Smooth muscle cell (in vitro differentiated cells): Measurements from ENCODE around the gene ABCG5. TPM values are rescaled to one million over a fixed set of nuclear protein-coding genes. Genes with fewer than 3 reads are reported as not detected.

Experiments used
- DNase-seq: peaks from one replicate; lab custom pipeline; 2025; ENCODE audit not compliant: unreplicated experiment; lab: John Stamatoyannopoulos, UW
- H2AFZ ChIP-seq: fragments of 200-600 bp; sonication (generic); 2 replicates; pipeline ENCODE4 v1.6.0; 2016; ENCODE audit warnings: antibody characterized with exemption, low read depth, mild to moderate bottlenecking
- H3F3A ChIP-seq: fragments of 200-600 bp; sonication (generic); 2 replicates; pipeline ENCODE4 v1.6.0; 2017; ENCODE audit warnings: antibody characterized with exemption, low read depth
- H3K27ac ChIP-seq: fragments of 200-600 bp; sonication (generic); 2 replicates; pipeline ENCODE4 v1.5.1; 2016; ENCODE audit warnings: low read depth, mild to moderate bottlenecking
- H3K27me3 ChIP-seq: fragments of 200-600 bp; sonication (generic); 2 replicates; pipeline ENCODE4 v1.6.1; 2016; ENCODE audit warnings: low read depth, mild to moderate bottlenecking
- H3K36me3 ChIP-seq: fragments of 200-600 bp; sonication (generic); 2 replicates; pipeline ENCODE4 v1.5.1; 2016; ENCODE audit warnings: low read depth
- H3K4me1 ChIP-seq: fragments of 200-600 bp; sonication (generic); 2 replicates; pipeline ENCODE4 v1.5.1; 2016; ENCODE audit warnings: low read depth
- H3K4me2 ChIP-seq: fragments of 200-600 bp; sonication (generic); 2 replicates; pipeline ENCODE4 v1.6.0; 2016; ENCODE audit warnings: mild to moderate bottlenecking
- H3K4me3 ChIP-seq: fragments of 200-600 bp; sonication (generic); 2 replicates; pipeline ENCODE4 v1.5.1; 2016; ENCODE audit warnings: mild to moderate bottlenecking
- H3K79me2 ChIP-seq: fragments of 200-600 bp; sonication (generic); 2 replicates; pipeline ENCODE4 v1.6.0; 2016; ENCODE audit warnings: low read depth, mild to moderate bottlenecking
- H3K9ac ChIP-seq: fragments of 200-600 bp; sonication (generic); 2 replicates; pipeline ENCODE4 v1.6.0; 2016; ENCODE audit warnings: low read depth
- H3K9me3 ChIP-seq: fragments of 200-600 bp; sonication (generic); replicated peaks from 2 replicates; pipeline ENCODE4 v1.5.1; 2016; ENCODE audit warnings: low read depth
- H4K20me1 ChIP-seq: fragments of 200-600 bp; sonication (generic); 2 replicates; pipeline ENCODE4 v1.6.0; 2016; ENCODE audit warnings: low read depth
- WGBS: methylation state at CpG from one replicate; pipeline ENCODE4 v1.1.7; 2016; ENCODE audit warnings: low lambda C conversion rate; 5-methylcytosine and 5-hydroxymethylcytosine counted together
- polyA plus RNA-seq: library from polyadenylated mRNA; unstranded; fragments of >200 nt; fragmentation: Nextera tagmentation; extraction: Ambion mirVana; gene quantifications from 2 replicates; pipeline ENCODE4 v1.2.1, GENCODE V29; 2016
- small RNA-seq: library from RNA; depleted of rRNA; stranded (forward); fragments of <200 nt; gene quantifications from one replicate; pipeline ENCODE3, GENCODE V24; 2014
- total RNA-seq: library from RNA; depleted of rRNA; stranded (reverse); fragments of >200 nt; gene quantifications from 2 replicates; pipeline ENCODE4 v1.2.3, GENCODE V29; 2014
- TF ChIP-seq, protein P1 (sequence below): fragments of 200-600 bp; sonication (generic); IDR thresholded peaks from 2 replicates; pipeline ENCODE4 v1.5.1; 2017; ENCODE audit warnings: borderline replicate concordance, mild to moderate bottlenecking, antibody characterized with exemption; ENCODE audit not compliant: insufficient read depth, poor library complexity, severe bottlenecking

Gene ABCG5
- total and polyA plus RNA-seq, 2 experiments from 2014 or later = not detected

DNA sequence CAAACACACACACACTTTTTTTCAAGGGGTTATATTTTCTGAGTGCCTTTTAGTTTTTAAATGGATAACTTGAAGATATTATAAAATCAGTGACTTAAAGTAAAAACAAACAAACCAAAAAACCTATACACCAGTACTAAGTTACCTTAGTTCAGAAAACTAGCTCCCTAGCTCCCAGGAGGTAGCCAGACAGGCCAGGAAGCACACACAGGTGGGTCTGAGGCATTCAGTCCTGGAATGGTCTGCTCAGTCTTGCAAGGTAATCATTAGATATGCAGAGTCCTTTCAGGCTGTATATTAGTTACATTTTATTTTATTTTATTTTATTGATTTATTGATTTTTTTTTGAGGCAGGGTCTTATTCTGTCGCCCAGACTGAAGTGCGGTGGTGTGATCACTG, 75.5 kb downstream of the ABCG5 start:
- no peak overlapping the region for H3K4me3 ChIP-seq
- TF ChIP-seq, protein P1, sequence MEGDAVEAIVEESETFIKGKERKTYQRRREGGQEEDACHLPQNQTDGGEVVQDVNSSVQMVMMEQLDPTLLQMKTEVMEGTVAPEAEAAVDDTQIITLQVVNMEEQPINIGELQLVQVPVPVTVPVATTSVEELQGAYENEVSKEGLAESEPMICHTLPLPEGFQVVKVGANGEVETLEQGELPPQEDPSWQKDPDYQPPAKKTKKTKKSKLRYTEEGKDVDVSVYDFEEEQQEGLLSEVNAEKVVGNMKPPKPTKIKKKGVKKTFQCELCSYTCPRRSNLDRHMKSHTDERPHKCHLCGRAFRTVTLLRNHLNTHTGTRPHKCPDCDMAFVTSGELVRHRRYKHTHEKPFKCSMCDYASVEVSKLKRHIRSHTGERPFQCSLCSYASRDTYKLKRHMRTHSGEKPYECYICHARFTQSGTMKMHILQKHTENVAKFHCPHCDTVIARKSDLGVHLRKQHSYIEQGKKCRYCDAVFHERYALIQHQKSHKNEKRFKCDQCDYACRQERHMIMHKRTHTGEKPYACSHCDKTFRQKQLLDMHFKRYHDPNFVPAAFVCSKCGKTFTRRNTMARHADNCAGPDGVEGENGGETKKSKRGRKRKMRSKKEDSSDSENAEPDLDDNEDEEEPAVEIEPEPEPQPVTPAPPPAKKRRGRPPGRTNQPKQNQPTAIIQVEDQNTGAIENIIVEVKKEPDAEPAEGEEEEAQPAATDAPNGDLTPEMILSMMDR = no peak
- H4K20me1 ChIP-seq = no peaks in the 10 kb centered on the region
- H3K27me3 ChIP-seq = no peaks in the 10 kb centered on the region
- H3K79me2 ChIP-seq = no peaks in the 10 kb centered on the region
- H3K27ac ChIP-seq = no peak overlapping the region
- no peak overlapping the region for H3K9ac ChIP-seq
- no peaks in the 10 kb centered on the region for H3K4me1 ChIP-seq
- no peaks in the 10 kb centered on the region for H3K36me3 ChIP-seq
- 100% methylated on average over 2 of the region's 2 CpGs for WGBS
- no peaks in the 10 kb centered on the region for H3K9me3 ChIP-seq
- no peak overlapping the region for H3K4me2 ChIP-seq
- H2AFZ ChIP-seq = no peak overlapping the region
- H3F3A ChIP-seq = no peaks in the 10 kb centered on the region
- no peak for DNase-seq

Small RNA genes lying within 50 kb of the gene (small RNA-seq; reads per million reads assigned to genes)
- gene RN7SKP66 = not detected

Other genes starting within 250 kb of the ABCG5 start
- 20.9 and 21.2 TPM in 2 replicates for gene THADA, start 242.8 kb downstream of the ABCG5 start, total RNA-seq
- 11.3 and 12.8 TPM in 2 replicates for gene THADA, start 242.8 kb downstream of the ABCG5 start, polyA plus RNA-seq
- 2.1 and 2.6 TPM in 2 replicates for gene PLEKHH2, start 201.6 kb downstream of the ABCG5 start, total RNA-seq
- 0.08 and 0.69 TPM in 2 replicates for gene PLEKHH2, start 201.6 kb downstream of the ABCG5 start, polyA plus RNA-seq
- gene C1GALT1C1L, start 162.4 kb downstream of the ABCG5 start, total RNA-seq = not detected in 2 replicates
- 0.14 and 0.30 TPM in 2 replicates for gene C1GALT1C1L, start 162.4 kb downstream of the ABCG5 start, polyA plus RNA-seq
- 35.9 and 46.7 TPM in 2 replicates for gene DYNC2LI1, start 64.8 kb downstream of the ABCG5 start, total RNA-seq
- 17.8 and 22.0 TPM in 2 replicates for gene DYNC2LI1, start 64.8 kb downstream of the ABCG5 start, polyA plus RNA-seq
- not detected in 2 replicates for gene ABCG8, start 132 bp upstream of the ABCG5 start, total RNA-seq
- gene ABCG8, start 132 bp upstream of the ABCG5 start, polyA plus RNA-seq = not detected in 2 replicates
- 45.6 and 68.4 TPM in 2 replicates for gene LRPPRC, start 157.2 kb upstream of the ABCG5 start, total RNA-seq
- gene LRPPRC, start 157.2 kb upstream of the ABCG5 start, polyA plus RNA-seq = 19.9 and 22.4 TPM in 2 replicates